ENCODE measurements around the gene USP50. TPM values are rescaled to one million over a fixed set of nuclear protein-coding genes. Genes with fewer than 3 reads are reported as not detected.

The USP50 gene
- total RNA-seq, 1 donor from 2014 or later = not detected

DNA sequence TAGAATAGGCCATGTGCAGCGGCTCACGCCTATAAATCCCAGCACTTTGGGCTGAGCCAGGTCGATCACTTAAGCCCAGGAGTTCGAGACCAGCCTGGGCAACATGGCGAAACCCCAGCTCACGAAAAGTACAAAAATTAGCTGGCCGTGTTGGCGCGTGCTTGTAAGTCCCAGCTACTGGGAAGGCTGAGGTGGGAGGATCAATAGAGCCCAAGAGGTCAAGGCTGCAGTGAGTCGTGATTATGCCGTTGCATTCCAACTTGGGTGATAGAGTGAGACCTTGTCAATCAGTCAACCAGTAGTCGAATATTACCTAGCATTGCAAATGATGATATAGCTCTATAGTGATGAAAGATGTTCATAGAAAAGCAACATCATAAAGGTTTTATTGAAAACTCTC lies 70.3 kb downstream of the USP50 start:
- Mint-ChIP-seq H3K4me3 (ENCODE audit: unreplicated experiment) (no peak overlapping the region), H3K36me3 (ENCODE audit: unreplicated experiment) (no peaks in the 10 kb centered on the region), H3K9me3 (ENCODE audit: unreplicated experiment) (no peaks in the 10 kb centered on the region), H3K4me1 (ENCODE audit: low read depth, unreplicated experiment) (no peaks in the 10 kb centered on the region), H3K27me3 (ENCODE audit: unreplicated experiment) (no peaks in the 10 kb centered on the region), H3K27ac (ENCODE audit: unreplicated experiment) (no peak overlapping the region)
- DNase-seq = no peak
- TF ChIP-seq, protein P1, sequence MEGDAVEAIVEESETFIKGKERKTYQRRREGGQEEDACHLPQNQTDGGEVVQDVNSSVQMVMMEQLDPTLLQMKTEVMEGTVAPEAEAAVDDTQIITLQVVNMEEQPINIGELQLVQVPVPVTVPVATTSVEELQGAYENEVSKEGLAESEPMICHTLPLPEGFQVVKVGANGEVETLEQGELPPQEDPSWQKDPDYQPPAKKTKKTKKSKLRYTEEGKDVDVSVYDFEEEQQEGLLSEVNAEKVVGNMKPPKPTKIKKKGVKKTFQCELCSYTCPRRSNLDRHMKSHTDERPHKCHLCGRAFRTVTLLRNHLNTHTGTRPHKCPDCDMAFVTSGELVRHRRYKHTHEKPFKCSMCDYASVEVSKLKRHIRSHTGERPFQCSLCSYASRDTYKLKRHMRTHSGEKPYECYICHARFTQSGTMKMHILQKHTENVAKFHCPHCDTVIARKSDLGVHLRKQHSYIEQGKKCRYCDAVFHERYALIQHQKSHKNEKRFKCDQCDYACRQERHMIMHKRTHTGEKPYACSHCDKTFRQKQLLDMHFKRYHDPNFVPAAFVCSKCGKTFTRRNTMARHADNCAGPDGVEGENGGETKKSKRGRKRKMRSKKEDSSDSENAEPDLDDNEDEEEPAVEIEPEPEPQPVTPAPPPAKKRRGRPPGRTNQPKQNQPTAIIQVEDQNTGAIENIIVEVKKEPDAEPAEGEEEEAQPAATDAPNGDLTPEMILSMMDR (IDR thresholded peaks at IDR 0.05; ENCODE audit: partially characterized antibody, unreplicated experiment) = no peak

DNA sequence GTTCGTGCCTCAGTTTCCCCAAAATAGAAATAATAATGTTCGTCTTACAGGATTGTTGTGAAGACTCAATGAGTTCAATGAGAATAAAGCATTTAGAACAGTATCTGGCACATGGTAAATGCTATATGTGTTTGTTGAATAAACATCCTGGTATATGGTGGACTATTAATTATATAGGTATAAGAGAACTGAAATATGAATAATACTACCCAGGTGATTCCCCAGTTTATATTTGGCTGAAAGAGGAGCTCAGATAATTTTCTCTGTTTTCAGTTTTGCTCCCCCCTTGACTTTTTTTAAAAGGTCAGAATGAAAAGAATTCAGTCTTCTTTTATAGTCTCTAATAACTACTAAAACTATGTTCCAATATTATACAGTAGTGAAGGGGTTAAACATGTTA lies 75.4 kb downstream of the USP50 start:
- Mint-ChIP-seq H3K27ac (ENCODE audit: unreplicated experiment) (no peak overlapping the region), H3K27me3 (ENCODE audit: unreplicated experiment) (peaks cover 2% of the 10 kb centered on the region), H3K4me3 (ENCODE audit: unreplicated experiment) (no peak overlapping the region), H3K4me1 (ENCODE audit: low read depth, unreplicated experiment) (no peaks in the 10 kb centered on the region), H3K36me3 (ENCODE audit: unreplicated experiment) (no peaks in the 10 kb centered on the region), H3K9me3 (ENCODE audit: unreplicated experiment) (peaks cover 2% of the 10 kb centered on the region)
- no peak for DNase-seq
- TF ChIP-seq, protein P1 (IDR thresholded peaks at IDR 0.05; ENCODE audit: partially characterized antibody, unreplicated experiment) = no peak

DNA sequence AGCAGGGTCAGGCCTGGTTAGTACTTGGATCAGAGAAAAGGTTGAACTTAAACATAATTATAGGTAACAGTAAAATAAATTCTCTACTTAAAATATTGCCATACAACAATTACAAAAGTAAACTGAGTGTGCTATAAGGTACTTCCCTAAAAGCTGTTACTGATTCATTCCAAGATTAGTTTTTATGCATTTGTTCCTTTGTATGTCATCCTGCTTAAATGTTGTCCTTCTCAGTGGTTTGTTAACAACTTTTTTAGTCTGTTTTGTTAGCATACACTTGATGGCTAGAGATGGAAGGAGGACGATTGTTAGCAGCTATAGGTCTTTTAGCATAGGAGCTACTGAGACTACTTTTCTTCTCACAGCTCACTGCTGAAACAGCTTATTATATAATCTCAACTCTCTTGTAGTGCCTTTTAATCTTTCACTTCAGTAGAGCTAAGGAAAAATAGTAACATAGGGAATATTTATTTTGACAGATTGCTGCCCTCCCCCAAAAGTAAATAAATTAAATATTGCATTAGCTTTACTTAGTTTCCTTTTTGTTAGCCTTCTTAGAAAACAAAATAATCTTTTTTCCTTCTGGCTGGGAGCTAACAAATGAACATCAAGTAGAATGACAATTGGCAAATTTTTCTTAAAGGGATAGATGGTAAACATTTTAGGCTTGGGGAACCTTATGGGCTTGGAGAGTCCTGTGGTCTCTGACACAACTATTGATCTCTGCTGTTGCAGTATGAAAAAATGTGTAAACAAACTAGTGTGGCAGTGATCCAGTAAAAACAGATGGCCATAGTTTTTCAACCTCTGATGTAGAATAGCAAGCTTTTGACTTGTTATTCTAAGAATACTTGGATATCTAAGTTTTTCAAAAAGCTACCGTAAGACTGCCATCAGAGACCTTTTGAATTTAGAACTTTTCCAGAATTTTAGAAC lies 82.8 kb downstream of the USP50 start:
- Mint-ChIP-seq H3K27me3 (ENCODE audit: unreplicated experiment) (peaks cover 2% of the 10 kb centered on the region), H3K9me3 (ENCODE audit: unreplicated experiment) (no peaks in the 10 kb centered on the region), H3K4me1 (ENCODE audit: low read depth, unreplicated experiment) (no peaks in the 10 kb centered on the region), H3K27ac (ENCODE audit: unreplicated experiment) (no peak overlapping the region), H3K36me3 (ENCODE audit: unreplicated experiment) (no peaks in the 10 kb centered on the region), H3K4me3 (ENCODE audit: unreplicated experiment) (no peak overlapping the region)
- TF ChIP-seq, protein P1 (IDR thresholded peaks at IDR 0.05; ENCODE audit: partially characterized antibody, unreplicated experiment) = no peak
- DNase-seq = no peak

DNA sequence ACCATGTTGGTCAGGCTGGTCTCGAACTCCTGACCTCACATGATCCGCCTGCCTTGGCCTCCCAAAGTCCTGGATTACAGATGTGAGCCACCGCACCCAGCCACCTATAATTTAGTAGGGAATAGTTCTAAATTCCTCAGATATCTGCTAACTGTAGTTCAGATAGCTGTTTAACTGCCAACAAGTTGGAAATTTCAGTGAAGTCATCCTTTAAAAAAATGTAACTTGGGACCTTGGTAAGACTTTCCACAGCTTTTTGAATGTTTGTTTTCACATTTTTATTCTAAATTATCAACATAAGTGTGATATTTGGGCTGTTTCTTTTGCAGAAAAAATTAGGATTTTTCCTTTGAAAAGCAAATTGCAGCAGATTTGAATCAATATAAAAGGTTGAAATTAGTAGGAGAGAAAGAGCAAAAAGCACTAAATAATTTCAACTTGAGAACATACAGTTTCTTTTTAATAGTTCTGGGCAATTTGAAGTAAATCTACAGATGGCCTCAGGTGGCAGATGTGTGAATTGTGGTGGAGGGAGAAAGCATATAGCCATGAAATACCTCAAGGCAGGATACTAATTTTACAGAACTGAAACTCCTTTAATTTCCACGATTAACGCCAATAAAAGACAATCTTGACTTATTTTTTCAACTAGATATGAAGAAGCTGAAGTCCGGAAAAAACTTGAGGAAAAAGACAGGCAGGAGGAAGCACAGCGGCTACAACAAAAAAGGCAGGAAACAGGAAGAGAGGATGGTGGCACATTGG lies 87.9 kb downstream of the USP50 start:
- Mint-ChIP-seq H3K9me3 (ENCODE audit: unreplicated experiment) (no peaks in the 10 kb centered on the region), H3K36me3 (ENCODE audit: unreplicated experiment) (no peaks in the 10 kb centered on the region), H3K27me3 (ENCODE audit: unreplicated experiment) (no peaks in the 10 kb centered on the region), H3K4me1 (ENCODE audit: low read depth, unreplicated experiment) (peaks cover under 1% of the 10 kb centered on the region), H3K4me3 (ENCODE audit: unreplicated experiment) (no peak overlapping the region), H3K27ac (ENCODE audit: unreplicated experiment) (peak overlapping the region; percentile 26)
- no peak for DNase-seq
- TF ChIP-seq, protein P1 (IDR thresholded peaks at IDR 0.05; ENCODE audit: partially characterized antibody, unreplicated experiment) = no peak

Measured in glutamatergic neuron (in vitro differentiated cells).